Activated T-helper 17 cell treated with anti-CD3 and anti-CD28 coated beads, Interleukin-2, amount 50 U/mL, for 72 hours (primary cell): ENCODE measurements around the gene RPL9. TPM values are rescaled to one million over a fixed set of nuclear protein-coding genes. Genes with fewer than 3 reads are reported as not detected.
"Not testable (repeated sequence)": the region's sequence is repeated elsewhere in the genome, so short reads cannot be mapped to it uniquely, and the experiment has no call there.

Experiments used
- ATAC-seq: fragments of 150-1000 bp; cut with Tn5 transposase; replicated peaks from 2 replicates; pipeline ENCODE4 v1.10.0; 2021; ENCODE audit warnings: mild to moderate bottlenecking, moderate library complexity
- H3K27ac Mint-ChIP-seq: one replicate; pipeline ENCODE4 v1.8.0; 2022; ENCODE audit warnings: mixed read lengths
- H3K27me3 Mint-ChIP-seq: one replicate; pipeline ENCODE4 v1.8.0; 2022; ENCODE audit warnings: mixed read lengths
- H3K36me3 Mint-ChIP-seq: one replicate; pipeline ENCODE4 v1.8.0; 2022; ENCODE audit warnings: low read depth, mild to moderate bottlenecking, mixed read lengths
- H3K4me1 Mint-ChIP-seq: one replicate; pipeline ENCODE4 v1.8.0; 2022; ENCODE audit warnings: mixed read lengths
- H3K4me3 Mint-ChIP-seq: one replicate; pipeline ENCODE4 v1.8.0; 2022; ENCODE audit warnings: mild to moderate bottlenecking, mixed read lengths
- H3K9me3 Mint-ChIP-seq: one replicate; pipeline ENCODE4 v1.8.0; 2022; ENCODE audit warnings: mixed read lengths
- total RNA-seq, 2 donors: library from RNA; stranded (reverse); gene quantifications; one replicate each; pipeline ENCODE4 v1.2.3, GENCODE V29; 2022

The RPL9 gene
- total RNA-seq, 2 donors from 2014 or later = 1,910 to 2,087 TPM

DNA sequence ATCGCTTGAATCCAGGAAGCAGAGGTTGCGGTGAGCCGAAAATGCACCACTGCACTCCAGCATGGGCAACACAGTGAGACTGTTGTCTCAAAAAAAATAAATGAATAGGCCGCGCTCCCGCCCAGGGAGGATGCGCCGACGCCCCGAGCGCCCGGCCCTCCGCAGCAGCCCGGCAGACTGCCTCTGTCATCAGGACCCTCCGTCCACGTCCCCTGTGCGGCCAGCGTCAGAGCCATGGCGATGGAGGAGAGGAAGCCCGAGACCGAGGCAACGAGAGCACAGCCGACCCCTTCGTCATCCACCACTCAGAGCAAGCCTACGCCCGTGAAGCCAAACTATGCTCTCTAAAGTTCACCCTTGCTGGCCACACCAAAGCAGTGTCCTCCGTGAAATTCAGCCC is 21.5 kb upstream of the RPL9 start:
- no peak for ATAC-seq
- Mint-ChIP-seq H3K4me3 (no peak overlapping the region), H3K4me1 (no peaks in the 10 kb centered on the region), H3K27me3 (no peaks in the 10 kb centered on the region), H3K9me3 (no peaks in the 10 kb centered on the region), H3K36me3 (peaks cover 20% of the 10 kb centered on the region), H3K27ac (no peak overlapping the region)

DNA sequence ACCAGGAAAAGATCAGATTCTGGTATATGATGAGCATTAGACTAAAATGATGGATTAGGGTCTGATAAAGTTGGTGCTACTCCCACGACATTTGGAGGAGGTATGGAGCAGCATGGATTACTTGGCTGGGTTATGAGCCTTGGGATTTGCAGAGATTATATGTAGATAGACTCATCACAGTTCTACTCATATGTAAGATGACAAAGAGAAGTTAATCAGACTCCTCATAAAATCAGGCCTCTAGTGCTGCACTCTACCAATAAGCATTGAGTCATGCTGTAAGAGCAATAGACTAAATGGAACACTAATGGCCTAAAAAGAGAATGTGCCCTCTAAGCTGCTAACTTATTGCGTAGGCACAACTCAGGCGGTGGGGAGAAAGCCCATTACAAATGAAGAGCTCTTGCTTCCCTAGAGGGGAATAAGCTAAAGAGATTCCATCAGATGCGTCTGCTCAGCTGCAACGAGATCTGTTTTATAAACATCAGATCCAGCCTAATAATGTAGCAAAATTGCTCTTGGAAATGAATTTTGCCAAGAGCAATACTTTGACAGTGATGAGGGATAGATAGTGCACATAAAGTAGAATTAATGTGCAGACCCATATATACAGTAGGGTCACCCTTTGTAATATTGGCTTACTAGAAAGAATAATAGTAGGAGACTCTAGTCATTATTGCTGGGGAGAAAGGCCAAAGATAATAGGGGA is 17.6 kb upstream of the RPL9 start:
- Mint-ChIP-seq H3K27ac (no peak overlapping the region), H3K9me3 (no peaks in the 10 kb centered on the region)

DNA sequence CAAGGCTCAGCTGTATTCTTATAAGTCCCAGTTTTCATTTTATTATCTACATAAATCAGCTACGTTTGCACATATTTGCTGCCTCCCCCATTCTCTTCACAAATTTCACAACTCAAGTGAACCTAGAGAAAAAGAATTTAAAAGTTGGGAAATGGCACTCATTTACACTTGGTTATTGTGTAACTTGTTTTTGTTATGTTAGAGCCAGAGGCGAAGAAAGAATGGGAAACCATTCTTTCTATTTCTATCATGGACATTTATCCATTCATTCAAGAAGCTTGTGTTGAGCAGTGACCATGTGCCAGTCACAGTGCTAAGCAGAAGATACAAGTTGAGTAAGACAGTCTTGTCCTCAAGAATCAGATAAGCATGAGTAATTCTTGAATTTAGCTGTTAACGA is 13.7 kb upstream of the RPL9 start:
- H3K27ac Mint-ChIP-seq = no peak overlapping the region
- no peaks in the 10 kb centered on the region for H3K9me3 Mint-ChIP-seq
- ATAC-seq = no peak
- peaks cover 70% of the 10 kb centered on the region for H3K36me3 Mint-ChIP-seq
- H3K4me1 Mint-ChIP-seq = no peaks in the 10 kb centered on the region
- no peaks in the 10 kb centered on the region for H3K27me3 Mint-ChIP-seq
- no peak overlapping the region for H3K4me3 Mint-ChIP-seq

More for the DNA sequence above, 17.6 kb upstream of the RPL9 start:
- peaks cover 45% of the 10 kb centered on the region for H3K36me3 Mint-ChIP-seq
- no peak overlapping the region for H3K4me3 Mint-ChIP-seq
- H3K4me1 Mint-ChIP-seq = no peaks in the 10 kb centered on the region
- no peaks in the 10 kb centered on the region for H3K27me3 Mint-ChIP-seq
- no peak for ATAC-seq

DNA sequence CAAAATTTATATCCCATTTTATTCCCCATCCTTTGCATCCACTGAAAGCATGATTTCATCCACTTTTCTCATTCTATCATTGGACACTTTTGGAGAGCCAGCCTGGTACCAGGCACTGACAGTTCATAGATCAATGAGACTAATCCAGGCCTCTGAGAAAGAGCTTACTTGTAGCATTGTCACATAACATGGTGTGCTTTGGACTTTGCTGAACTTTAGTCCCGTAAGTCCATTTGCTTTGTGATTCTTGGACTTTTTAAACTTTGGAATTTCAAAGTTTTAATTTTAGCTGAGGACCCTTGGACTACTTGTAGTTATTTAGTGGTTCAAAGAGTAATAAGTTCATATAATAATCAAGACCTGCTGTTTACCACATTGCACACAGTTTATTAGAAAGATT is 11.7 kb upstream of the RPL9 start:
- ATAC-seq = no peak
- H3K4me1 Mint-ChIP-seq = no peaks in the 10 kb centered on the region
- no peaks in the 10 kb centered on the region for H3K27me3 Mint-ChIP-seq
- H3K36me3 Mint-ChIP-seq = peaks cover 71% of the 10 kb centered on the region
- H3K9me3 Mint-ChIP-seq = no peaks in the 10 kb centered on the region
- no peak overlapping the region for H3K27ac Mint-ChIP-seq
- H3K4me3 Mint-ChIP-seq = no peak overlapping the region

DNA sequence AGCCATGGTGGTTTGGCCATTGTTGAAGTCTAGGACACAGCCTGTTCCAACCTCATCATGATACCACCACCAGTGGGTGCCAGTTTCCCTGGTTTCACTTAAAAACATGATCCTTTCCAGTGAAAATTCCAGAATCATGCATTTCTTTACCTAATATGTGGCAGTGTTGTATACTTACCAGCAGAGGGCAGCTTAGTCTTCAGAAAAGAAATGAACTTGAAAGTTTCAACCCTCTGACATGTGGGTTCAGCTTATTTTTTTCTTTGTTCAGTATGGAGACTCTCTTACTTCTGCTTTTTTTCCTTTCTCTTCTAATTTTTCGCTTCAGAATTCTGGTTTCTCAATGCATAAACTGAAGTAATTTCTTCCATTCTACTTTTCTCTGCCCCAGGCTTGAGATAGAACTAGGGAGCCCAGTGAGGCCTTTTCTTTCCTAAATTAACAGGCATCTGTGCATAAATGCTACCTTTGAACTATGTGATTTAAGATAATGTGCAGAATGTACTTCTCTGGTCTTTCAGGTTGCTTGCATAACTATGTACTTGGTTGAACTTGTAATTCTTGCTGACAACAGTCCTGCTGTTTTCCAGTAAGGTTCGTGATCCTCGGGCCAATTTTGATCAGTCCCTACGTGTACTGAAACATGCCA is 10.8 kb upstream of the RPL9 start:
- Mint-ChIP-seq H3K36me3 (peaks cover 80% of the 10 kb centered on the region), H3K4me1 (no peaks in the 10 kb centered on the region), H3K9me3 (no peaks in the 10 kb centered on the region), H3K27ac (no peak overlapping the region), H3K4me3 (no peak overlapping the region), H3K27me3 (no peaks in the 10 kb centered on the region)
- peak; percentile 57 for ATAC-seq

DNA sequence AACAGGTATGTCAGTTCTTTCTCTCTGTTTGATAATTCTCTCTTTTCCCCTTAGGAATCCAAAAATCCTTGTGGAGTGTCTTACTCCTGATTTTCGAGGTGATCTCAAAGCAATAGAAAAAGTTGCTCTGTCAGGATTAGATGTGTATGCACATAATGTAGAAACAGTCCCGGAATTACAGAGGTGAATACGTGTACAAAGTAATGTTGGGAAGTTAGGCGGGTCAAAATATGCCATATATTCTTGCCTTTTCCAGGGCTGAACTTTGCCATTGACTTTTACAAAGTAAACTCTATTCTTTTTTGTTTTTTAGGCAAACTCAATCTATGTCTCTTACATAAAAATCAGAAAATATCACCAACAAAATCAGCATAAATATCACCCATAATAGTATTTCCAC is 8.7 kb upstream of the RPL9 start:
- no peak for ATAC-seq
- Mint-ChIP-seq H3K4me1 (no peaks in the 10 kb centered on the region), H3K4me3 (no peak overlapping the region), H3K27me3 (no peaks in the 10 kb centered on the region), H3K27ac (no peak overlapping the region), H3K9me3 (no peaks in the 10 kb centered on the region), H3K36me3 (peaks cover 82% of the 10 kb centered on the region)

DNA sequence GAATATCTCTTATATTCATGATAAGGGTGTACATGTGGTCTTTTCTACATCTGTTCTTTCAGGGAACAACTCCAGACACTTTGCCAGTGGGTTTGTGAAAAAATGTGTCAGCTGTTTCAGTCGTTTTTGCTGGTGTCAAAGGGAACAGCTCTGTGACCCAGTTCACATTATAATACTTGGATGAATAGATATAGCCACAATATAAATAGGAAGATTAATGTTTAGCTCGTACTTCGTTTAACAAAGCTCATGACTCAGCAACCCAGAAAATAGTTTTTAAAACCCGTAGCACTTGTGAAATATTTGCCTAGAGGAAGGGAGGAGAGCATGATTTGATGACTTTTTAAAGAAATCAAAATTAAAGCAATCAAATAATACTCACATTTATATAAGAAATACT is 8.0 kb upstream of the RPL9 start:
- no peak overlapping the region for H3K4me3 Mint-ChIP-seq
- H3K36me3 Mint-ChIP-seq = peaks cover 75% of the 10 kb centered on the region
- ATAC-seq = no peak
- no peaks in the 10 kb centered on the region for H3K9me3 Mint-ChIP-seq
- H3K27ac Mint-ChIP-seq = no peak overlapping the region
- no peaks in the 10 kb centered on the region for H3K4me1 Mint-ChIP-seq
- no peaks in the 10 kb centered on the region for H3K27me3 Mint-ChIP-seq

DNA sequence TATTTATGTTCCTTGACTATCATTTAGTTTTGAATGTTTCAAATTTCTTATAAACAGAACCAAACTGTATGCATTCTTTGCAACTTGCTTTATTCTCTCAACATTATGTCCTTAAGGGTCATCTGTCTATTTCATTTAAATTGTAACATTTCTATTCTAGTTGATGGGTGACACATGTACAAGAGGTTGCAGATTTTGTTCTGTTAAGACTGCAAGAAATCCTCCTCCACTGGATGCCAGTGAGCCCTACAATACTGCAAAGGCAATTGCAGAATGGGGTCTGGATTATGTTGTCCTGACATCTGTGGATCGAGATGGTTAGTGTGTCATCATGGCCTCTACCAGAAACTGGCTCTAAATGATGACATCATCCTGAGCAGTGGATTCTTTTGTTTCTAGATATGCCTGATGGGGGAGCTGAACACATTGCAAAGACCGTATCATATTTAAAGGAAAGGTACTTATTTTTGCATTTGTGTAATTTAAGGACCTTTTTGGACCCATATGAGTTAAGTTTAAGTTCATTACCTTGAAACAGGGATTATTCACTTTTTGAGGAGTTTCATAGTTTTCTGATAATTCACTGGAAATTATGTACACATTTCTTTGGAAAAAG is 6.3 kb upstream of the RPL9 start:
- peak; percentile 70 for ATAC-seq
- Mint-ChIP-seq H3K4me3 (no peak overlapping the region), H3K27me3 (no peaks in the 10 kb centered on the region), H3K36me3 (peaks cover 70% of the 10 kb centered on the region), H3K27ac (no peak overlapping the region), H3K4me1 (no peaks in the 10 kb centered on the region), H3K9me3 (no peaks in the 10 kb centered on the region)

DNA sequence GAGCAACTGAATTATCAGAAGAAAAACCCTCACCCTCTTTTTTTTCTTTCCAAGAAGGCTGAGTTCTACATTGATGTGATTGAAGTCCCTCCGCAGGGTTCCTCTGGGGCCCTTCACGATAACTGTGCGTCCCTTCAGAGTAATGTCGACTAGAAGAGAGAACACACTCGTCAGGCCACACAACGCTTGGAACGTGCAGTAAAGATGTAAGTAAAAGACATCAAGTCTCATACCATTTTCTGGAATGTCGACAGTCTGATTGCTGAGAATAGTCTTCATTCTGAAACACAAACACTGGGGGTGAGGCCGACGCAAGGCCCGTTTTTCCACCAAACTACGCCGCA is 589 bp downstream of the RPL9 start:
- Mint-ChIP-seq H3K36me3 (peaks cover 82% of the 10 kb centered on the region), H3K4me3 (peak overlapping the region; percentile 98), H3K27ac (peak overlapping the region; percentile 100), H3K4me1 (peaks cover 12% of the 10 kb centered on the region)
- not testable (repeated sequence) for H3K27me3 Mint-ChIP-seq, H3K9me3 Mint-ChIP-seq, ATAC-seq

DNA sequence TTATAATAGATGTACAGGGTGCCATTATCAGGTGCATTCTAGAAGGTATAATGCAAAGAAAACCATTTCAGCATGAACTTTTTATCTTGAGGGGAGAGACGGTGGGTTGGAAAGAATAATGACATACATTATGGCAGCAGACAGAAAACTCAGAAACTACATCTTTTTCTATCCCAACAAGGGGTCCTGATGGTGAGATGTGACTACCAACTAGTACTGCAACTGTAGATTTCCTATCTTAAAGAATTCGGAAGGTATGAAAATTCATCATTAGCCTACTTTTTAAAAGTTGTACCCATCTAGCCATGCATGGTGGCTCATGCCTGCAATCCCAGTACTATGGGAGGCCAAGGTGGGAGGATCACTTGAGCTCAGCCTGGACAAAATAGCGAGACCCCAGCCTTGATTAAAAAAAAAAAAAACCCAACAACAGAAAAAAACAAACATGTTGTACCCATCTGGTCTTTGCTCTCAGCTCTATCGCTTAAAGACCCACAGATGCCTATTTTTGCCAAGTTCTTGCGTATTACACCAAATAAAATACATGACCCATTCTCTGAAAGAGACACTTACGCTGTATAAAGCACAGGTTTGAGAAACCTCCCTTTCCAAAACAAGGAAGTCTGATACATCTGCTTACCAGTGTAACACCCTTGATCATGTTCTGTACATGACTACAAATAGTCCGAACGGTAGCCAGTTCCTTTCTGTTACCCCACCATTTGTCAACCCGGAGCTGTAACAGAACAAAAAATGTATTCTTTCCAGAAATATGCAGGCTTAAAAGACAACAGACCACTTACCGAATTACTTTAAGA is 1.6 kb downstream of the RPL9 start:
- no peaks in the 10 kb centered on the region for H3K9me3 Mint-ChIP-seq
- peak overlapping the region; percentile 98 for H3K4me3 Mint-ChIP-seq
- no peaks in the 10 kb centered on the region for H3K27me3 Mint-ChIP-seq
- peak overlapping the region; percentile 100 for H3K27ac Mint-ChIP-seq
- H3K36me3 Mint-ChIP-seq = peaks cover 90% of the 10 kb centered on the region
- peaks cover 20% of the 10 kb centered on the region for H3K4me1 Mint-ChIP-seq
- ATAC-seq = no peak

DNA sequence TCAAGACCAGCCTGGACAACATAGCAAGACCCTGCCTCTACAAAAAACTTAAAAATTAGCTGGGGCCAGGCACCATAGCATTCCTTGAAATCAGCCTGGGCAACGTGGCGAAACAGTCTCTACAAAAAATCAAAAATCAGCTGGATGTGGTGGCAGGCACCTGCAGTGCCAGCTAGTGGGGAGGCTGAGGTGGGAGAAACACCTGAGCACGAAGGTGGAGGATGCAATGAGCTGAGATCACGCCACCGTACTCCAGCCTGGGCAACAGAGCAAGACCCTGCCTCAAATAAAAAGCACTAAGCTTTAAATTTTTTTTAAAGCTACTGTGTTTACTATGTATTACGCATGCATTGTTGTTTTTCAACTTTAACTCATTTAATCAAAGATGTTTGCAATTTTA is 3.2 kb downstream of the RPL9 start:
- H3K4me3 Mint-ChIP-seq = peak overlapping the region; percentile 98
- H3K27me3 Mint-ChIP-seq = no peaks in the 10 kb centered on the region
- H3K27ac Mint-ChIP-seq = no peak overlapping the region
- no peak for ATAC-seq
- no peaks in the 10 kb centered on the region for H3K9me3 Mint-ChIP-seq
- H3K36me3 Mint-ChIP-seq = peaks cover 95% of the 10 kb centered on the region
- peaks cover 22% of the 10 kb centered on the region for H3K4me1 Mint-ChIP-seq

DNA sequence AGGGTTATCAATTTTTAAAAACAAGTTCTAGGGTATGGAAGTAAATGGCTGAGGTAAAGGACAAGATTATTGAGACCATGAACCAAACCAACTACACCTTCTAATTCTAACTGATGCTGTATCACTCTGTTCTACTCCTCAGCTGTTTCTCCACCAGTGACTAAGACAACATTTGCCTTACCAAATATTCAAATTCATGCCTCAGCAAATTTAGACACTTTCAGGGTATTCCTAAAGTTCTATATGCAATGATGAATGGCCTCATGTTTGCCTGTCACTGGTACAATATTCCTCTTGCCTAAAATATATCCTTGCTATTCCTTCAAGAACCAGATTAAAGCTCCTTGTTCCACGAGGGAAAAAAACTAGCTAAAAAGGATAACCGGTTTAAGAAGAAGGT is 5.0 kb downstream of the RPL9 start:
- Mint-ChIP-seq H3K9me3 (no peaks in the 10 kb centered on the region), H3K36me3 (peaks cover 98% of the 10 kb centered on the region), H3K27ac (no peak overlapping the region), H3K4me3 (peak overlapping the region; percentile 25), H3K27me3 (no peaks in the 10 kb centered on the region), H3K4me1 (peaks cover 22% of the 10 kb centered on the region)
- no peak for ATAC-seq

DNA sequence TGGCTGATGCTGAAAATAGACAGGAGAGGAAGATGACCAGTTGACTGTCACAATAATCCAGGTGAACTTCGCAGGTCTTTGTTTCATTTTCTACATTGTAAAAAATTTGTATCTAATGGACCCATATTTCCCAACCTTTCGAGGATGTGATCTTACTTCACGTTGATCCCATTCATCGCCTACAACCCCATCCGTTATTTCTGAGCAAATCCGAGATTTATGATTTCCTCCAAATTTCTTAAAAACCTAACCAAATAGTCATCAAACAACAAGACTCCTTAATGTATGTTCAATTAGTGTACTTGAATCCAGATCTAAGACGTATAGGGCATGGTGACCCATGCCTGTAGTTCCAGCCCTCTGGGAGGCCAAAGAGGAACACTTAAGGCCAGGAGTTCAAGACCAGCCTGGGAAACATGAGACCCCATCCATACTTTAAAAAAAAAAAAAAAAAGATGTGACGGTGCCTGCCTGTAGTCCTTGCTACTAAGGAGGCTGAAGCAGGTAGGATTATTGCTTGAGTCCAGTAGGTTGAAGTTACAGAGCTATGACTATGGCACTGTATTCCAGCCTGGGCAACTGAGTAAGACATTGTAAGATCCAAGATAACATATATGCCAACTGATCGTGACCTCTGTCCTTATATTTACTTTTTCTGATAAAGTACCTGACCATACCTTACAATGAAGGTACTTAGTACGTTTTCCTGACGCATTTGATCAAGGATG is 5.7 kb downstream of the RPL9 start:
- Mint-ChIP-seq H3K36me3 (peaks cover 93% of the 10 kb centered on the region), H3K4me1 (peaks cover 27% of the 10 kb centered on the region), H3K27me3 (no peaks in the 10 kb centered on the region), H3K4me3 (no peak overlapping the region), H3K9me3 (no peaks in the 10 kb centered on the region), H3K27ac (no peak overlapping the region)
- ATAC-seq = no peak

DNA sequence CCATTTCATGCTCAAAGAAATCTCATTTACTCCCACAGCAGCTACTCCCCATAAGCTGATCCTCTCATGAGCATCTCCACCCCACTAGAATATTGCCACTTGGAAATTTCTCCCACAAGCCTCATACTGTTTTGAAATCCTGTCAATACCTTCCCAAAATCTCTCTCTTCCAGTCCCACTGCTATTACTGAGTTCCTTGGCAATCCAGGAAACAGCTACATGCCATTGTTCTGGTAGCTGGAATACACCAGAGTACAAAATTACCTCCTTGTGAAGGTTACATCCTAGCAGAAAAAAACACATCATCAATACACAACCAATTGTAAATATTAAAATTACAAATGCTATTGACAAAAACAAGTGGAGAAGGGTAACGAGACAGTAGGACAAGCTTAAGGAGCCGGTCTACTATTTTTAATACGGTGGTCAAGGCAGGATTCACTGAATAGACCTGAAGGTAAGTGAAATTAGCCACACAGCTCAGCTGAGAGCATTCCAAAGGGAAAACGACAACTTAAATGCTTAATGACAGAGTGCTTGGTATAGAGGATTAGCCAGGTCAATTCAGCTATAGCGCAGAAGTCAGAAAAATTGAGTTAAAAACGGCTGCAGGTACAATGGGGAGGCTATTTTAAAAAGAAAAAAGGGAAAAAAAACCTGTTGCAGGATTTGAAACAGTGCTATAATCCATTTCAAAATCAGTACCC is 6.4 kb downstream of the RPL9 start:
- Mint-ChIP-seq H3K4me3 (no peak overlapping the region), H3K27ac (peak overlapping the region; percentile 59), H3K4me1 (peaks cover 27% of the 10 kb centered on the region), H3K36me3 (peaks cover 86% of the 10 kb centered on the region), H3K27me3 (no peaks in the 10 kb centered on the region), H3K9me3 (no peaks in the 10 kb centered on the region)
- ATAC-seq = no peak
